Left renal pelvis (tissue), 4 donors: ENCODE data around the gene GNG4. TPM values are rescaled to one million over a fixed set of nuclear protein-coding genes. Genes with fewer than 3 reads are reported as not detected.
"Not testable (repeated sequence)": the region's sequence is repeated elsewhere in the genome, so short reads cannot be mapped to it uniquely, and the experiment has no call there.

Source experiments
- DNase-seq, 4 donors: peaks; one replicate each; pipeline ENCODE4 v3.0.0-alpha.2; 2013; ENCODE audit warnings: low read depth in 4 of 4, low spot score in 3 of 4
- polyA plus RNA-seq, 4 donors: library from polyadenylated mRNA; unstranded; fragments of 120-200 nt; gene quantifications; one replicate each; pipeline ENCODE4 v1.2.1, GENCODE V29; 2013; ENCODE audit not compliant: insufficient read length in 4 of 4

Gene GNG4
- polyA plus RNA-seq, 4 donors, result 2.9 to 5.0 (median 3.8) TPM

GRCh38 chr1:235588156-235588555, 61.4 kb downstream of the GNG4 start:
- no peak for DNase-seq

- DNase-seq, result no peak
These were observed 62.6 kb downstream of the GNG4 start for GRCh38 chr1:235586992-235587391.

- DNase-seq, result no peak
These were observed 63.2 kb downstream of the GNG4 start for GRCh38 chr1:235586413-235586812.

GRCh38 chr1:235584973-235585372, 64.6 kb downstream of the GNG4 start:
- no peak for DNase-seq

GRCh38 chr1:235583511-235584001, 66.0 kb downstream of the GNG4 start:
- DNase-seq, result no peak

- DNase-seq, result no peak
These were observed 67.5 kb downstream of the GNG4 start for GRCh38 chr1:235582130-235582529.

GRCh38 chr1:235579891-235580290, 69.7 kb downstream of the GNG4 start:
- no peak for DNase-seq

- no peak for DNase-seq
These were observed 74.0 kb downstream of the GNG4 start for GRCh38 chr1:235575597-235575996.

- no peak for DNase-seq
These were observed 75.7 kb downstream of the GNG4 start for GRCh38 chr1:235573880-235574279.

- not testable (repeated sequence) for DNase-seq
These were observed 76.6 kb downstream of the GNG4 start for GRCh38 chr1:235572971-235573370.

- no peak for DNase-seq
These were observed 78.1 kb downstream of the GNG4 start for GRCh38 chr1:235571482-235571881.

GRCh38 chr1:235567812-235568503, 81.6 kb downstream of the GNG4 start:
- no peak for DNase-seq

GRCh38 chr1:235566084-235566483, 83.5 kb downstream of the GNG4 start:
- no peak for DNase-seq

- no peak for DNase-seq
These were observed 86.0 kb downstream of the GNG4 start for GRCh38 chr1:235563513-235564061.

- DNase-seq, result no peak
These were observed 87.0 kb downstream of the GNG4 start for GRCh38 chr1:235562589-235562988.

GRCh38 chr1:235558621-235559169, 90.9 kb downstream of the GNG4 start:
- DNase-seq, result no peak

GRCh38 chr1:235557495-235557894, 92.1 kb downstream of the GNG4 start:
- no peak for DNase-seq

GRCh38 chr1:235556807-235557206, 92.8 kb downstream of the GNG4 start:
- no peak for DNase-seq

- DNase-seq, result no peak
These were observed 96.5 kb downstream of the GNG4 start for GRCh38 chr1:235553112-235553551.

- no peak for DNase-seq
These were observed 97.4 kb downstream of the GNG4 start for GRCh38 chr1:235552146-235552716.

- no peak for DNase-seq
These were observed 100.0 kb downstream of the GNG4 start for GRCh38 chr1:235549351-235550139.
